HepG2 (cell line): ENCODE results near the gene KIR3DL3. TPM values are rescaled to one million over a fixed set of nuclear protein-coding genes. Genes with fewer than 3 reads are reported as not detected.
"Not testable (repeated sequence)": the region's sequence is repeated elsewhere in the genome, so short reads cannot be mapped to it uniquely, and the experiment has no call there.

Experiments
- ATAC-seq: fragments of 200-7000 bp; cut with Tn5 transposase; 3 replicates; pipeline ENCODE4 v1.9.1; 2020; ENCODE audit warnings: mild to moderate bottlenecking, moderate library complexity
- BruUV-seq: library from RNA; stranded (reverse); fragments of 400-500 nt; replicated peaks from 2 replicates; lab custom pipeline; 2021; lab: Mats Ljungman, UMichigan
- CTCF ChIA-PET: fragments of 300-600 bp; formaldehyde crosslinking; extraction: SDS; loops from one replicate; lab custom pipeline; 2021; ENCODE audit warnings: low total read pairs, inconsistent platforms, low intra/inter-chr PET ratio; lab: Yijun Ruan, JAX
- POLR2A ChIA-PET: fragments of 350-600 bp; sonication (Branson Sonifier 250); formaldehyde crosslinking; loops from one replicate; lab custom pipeline; 2020; ENCODE audit warnings: antibody characterized with exemption, inconsistent platforms; lab: Yijun Ruan, JAX
- DNase-seq: peaks from one replicate; pipeline ENCODE4 v3.0.0-alpha.2; 2015; ENCODE audit warnings: low spot score
- FAIRE-seq: peaks from 3 replicates; lab custom pipeline; 2011; peaks lifted over from hg19 to GRCh38; lab: Jason Lieb, UNC
- H2AFZ ChIP-seq: one replicate; pipeline ENCODE4 v1.6.1; 2011; ENCODE audit warnings: low read length, inconsistent platforms
- H3K27ac ChIP-seq: fragments of 300-600 bp; 3 replicates; pipeline ENCODE4 v1.8.0; 2011; ENCODE audit warnings: mixed run types, mild to moderate bottlenecking, mixed read lengths, low read length, inconsistent platforms; ENCODE audit not compliant: insufficient read depth; ENCODE audit errors: extremely low read length
- H3K27me3 ChIP-seq, 2 experiments: fragments of 200-600 bp in 1 of 2; 2 replicates in 1 of 2; 3 replicates in 1 of 2; pipeline versions ENCODE4 v1.6.0 to v1.8.0; 2011; ENCODE audit warnings: low read length in 2 of 2, mild to moderate bottlenecking in 2 of 2, moderate library complexity in 2 of 2, inconsistent platforms in 1 of 2; ENCODE audit not compliant: insufficient read depth in 2 of 2, control insufficient read depth in 1 of 2
- H3K36me3 ChIP-seq, 2 experiments: fragments of 200-600 bp in 1 of 2; replicated peaks in 1 of 2; 2 replicates in 1 of 2; 3 replicates in 1 of 2; pipeline versions ENCODE4 v1.5.1 to v1.8.0; 2011; ENCODE audit warnings: low read length in 2 of 2, inconsistent platforms in 1 of 2; ENCODE audit not compliant: insufficient read depth in 2 of 2, control insufficient read depth in 1 of 2
- H3K4me1 ChIP-seq: 2 replicates; pipeline ENCODE4 v1.5.1; 2012; ENCODE audit warnings: low read length, inconsistent platforms; ENCODE audit not compliant: insufficient read depth
- H3K4me2 ChIP-seq: 2 replicates; pipeline ENCODE4 v1.6.0; 2011; ENCODE audit warnings: low read depth, low read length, inconsistent platforms
- H3K4me3 ChIP-seq, 3 experiments: fragments of 200-600 bp in 1 of 3; sonication (generic), shearing (Covaris generic) in 1 of 3; replicated peaks in 1 of 3; 2 replicates each; pipeline ENCODE4 v1.5.1; 2011 to 2016; ENCODE audit warnings: low read length in 3 of 3, inconsistent platforms in 2 of 3, low read depth in 2 of 3, mild to moderate bottlenecking in 2 of 3, control low read depth in 1 of 3, mixed read lengths in 1 of 3; ENCODE audit not compliant: insufficient read depth in 1 of 3
- H3K79me2 ChIP-seq: one replicate; pipeline ENCODE4 v1.6.1; 2011; ENCODE audit warnings: low read length, inconsistent platforms; ENCODE audit not compliant: insufficient read depth
- H3K9ac ChIP-seq: 2 replicates; pipeline ENCODE4 v1.6.0; 2011; ENCODE audit warnings: mild to moderate bottlenecking, low read depth, low read length, inconsistent platforms; ENCODE audit not compliant: insufficient read depth
- H3K9me3 ChIP-seq: 2 replicates; pipeline ENCODE4 v1.5.1; 2012; ENCODE audit warnings: mild to moderate bottlenecking, low read length
- H4K20me1 ChIP-seq: 2 replicates; pipeline ENCODE4 v1.6.0; 2011; ENCODE audit warnings: inconsistent platforms, mild to moderate bottlenecking, low read length, moderate library complexity; ENCODE audit not compliant: insufficient read depth
- AHR ChIP-seq: IDR thresholded peaks from 2 replicates; pipeline ENCODE4 v1.6.1; 2018; ENCODE audit warnings: missing genetic modification reagents, missing compliant biosample characterization
- HES4 ChIP-seq: sonication (generic); formaldehyde crosslinking; IDR thresholded peaks from 2 replicates; pipeline ENCODE4 v1.9.0; 2021; ENCODE audit warnings: mild to moderate bottlenecking, missing genetic modification reagents, borderline replicate concordance
- KAT8 ChIP-seq: IDR thresholded peaks from 2 replicates; pipeline ENCODE4 v1.6.1; 2016; ENCODE audit warnings: missing genetic modification reagents, missing compliant biosample characterization
- NFE2L1 ChIP-seq: sonication (generic); formaldehyde crosslinking; IDR thresholded peaks from 2 replicates; pipeline ENCODE4 v1.4.0; 2020; ENCODE audit warnings: missing genetic modification reagents, mild to moderate bottlenecking, borderline replicate concordance
- NR2F6 ChIP-seq, 2 experiments: IDR thresholded peaks; 2 replicates each; pipeline ENCODE4 v1.6.1; 2016; ENCODE audit warnings: antibody characterized with exemption in 1 of 2, mild to moderate bottlenecking in 1 of 2
- SRSF1 ChIP-seq: fragments of 200-400 bp; formaldehyde crosslinking; optimal IDR thresholded peaks from 2 replicates; pipeline ENCODE3; 2017; ENCODE audit warnings: mild to moderate bottlenecking, low read depth, low read length, moderate library complexity
- THYN1 ChIP-seq: sonication (generic); formaldehyde crosslinking; IDR thresholded peaks from 2 replicates; pipeline ENCODE4 v1.8.1; 2023; ENCODE audit warnings: low read depth, mild to moderate bottlenecking, moderate library complexity, missing genetic modification reagents, borderline replicate concordance
- ZNF546 ChIP-seq: sonication (generic); formaldehyde crosslinking; conservative IDR thresholded peaks from 2 replicates; pipeline ENCODE4 v1.8.1; 2023; ENCODE audit warnings: mild to moderate bottlenecking, missing genetic modification reagents
- WGBS: methylation state at CpG from one replicate; pipeline ENCODE4 v1.1.6; 2017; ENCODE audit warnings: low lambda C conversion rate; 5-methylcytosine and 5-hydroxymethylcytosine counted together
- in situ Hi-C: cut with HindIII; loops from 2 replicates; pipeline ENCODE4 v1.10.0; 2017; ENCODE audit warnings: low pct_unique_long_range_greater_than_20kb; ENCODE audit not compliant: extremely low pct_ligation_motif_present
- intact Hi-C: fragments of 100-400 bp; cut with micrococcal nuclease; formaldehyde crosslinking; loops from one replicate; pipeline ENCODE4 v1.10.0; 2022; ENCODE audit not compliant: unreplicated experiment
- polyA plus RNA-seq, 8 experiments: library from polyadenylated mRNA; depleted of rRNA in 3 of 8; stranded (reverse) in 7 of 8; unstranded in 1 of 8; fragments of >200 nt; fragmentation: Illumina TruSeq in 4 of 8; extraction: Trizol in 4 of 8; gene quantifications; 2 replicates each; pipeline versions ENCODE4 v1.2.1 to v1.2.3, GENCODE V29; 2011 to 2016; ENCODE audit warnings: low read depth in 4 of 8, missing spikeins in 1 of 8, mixed read lengths in 1 of 8; ENCODE audit not compliant: insufficient read depth in 1 of 8
- total RNA-seq, 5 experiments: library from RNA; depleted of rRNA; stranded (reverse); fragments of >200 nt; fragmentation: Illumina TruSeq; extraction: Trizol; gene quantifications; 2 replicates each; pipeline ENCODE4 v1.2.3, GENCODE V29; 2016; ENCODE audit warnings: low read depth in 1 of 5
- TF ChIP-seq, protein P1 (sequence below): sonication (generic); formaldehyde crosslinking; IDR thresholded peaks from 2 replicates; pipeline ENCODE4 v1.4.0; 2020; ENCODE audit warnings: missing genetic modification reagents, borderline replicate concordance
- TF ChIP-seq, protein P2 (sequence below): sonication (generic); formaldehyde crosslinking; IDR thresholded peaks from 2 replicates; pipeline ENCODE4 v1.5.0; 2020; ENCODE audit warnings: missing genetic modification reagents
- TF ChIP-seq, protein P3 (sequence below): sonication (generic); formaldehyde crosslinking; IDR thresholded peaks from 2 replicates; pipeline ENCODE4 v1.8.0; 2022; ENCODE audit warnings: mild to moderate bottlenecking, missing genetic modification reagents; ENCODE audit not compliant: insufficient replicate concordance
- TF ChIP-seq, protein P4 (sequence below): sonication (generic); formaldehyde crosslinking; IDR thresholded peaks from 2 replicates; pipeline ENCODE4 v1.4.0; 2020; ENCODE audit warnings: missing genetic modification reagents, borderline replicate concordance

KIR3DL3 gene
- total and polyA plus RNA-seq, 2 of the 13 experiments (the other 11 are each of a cell fraction or from before 2014, with no cell fraction given) = not detected

DNA sequence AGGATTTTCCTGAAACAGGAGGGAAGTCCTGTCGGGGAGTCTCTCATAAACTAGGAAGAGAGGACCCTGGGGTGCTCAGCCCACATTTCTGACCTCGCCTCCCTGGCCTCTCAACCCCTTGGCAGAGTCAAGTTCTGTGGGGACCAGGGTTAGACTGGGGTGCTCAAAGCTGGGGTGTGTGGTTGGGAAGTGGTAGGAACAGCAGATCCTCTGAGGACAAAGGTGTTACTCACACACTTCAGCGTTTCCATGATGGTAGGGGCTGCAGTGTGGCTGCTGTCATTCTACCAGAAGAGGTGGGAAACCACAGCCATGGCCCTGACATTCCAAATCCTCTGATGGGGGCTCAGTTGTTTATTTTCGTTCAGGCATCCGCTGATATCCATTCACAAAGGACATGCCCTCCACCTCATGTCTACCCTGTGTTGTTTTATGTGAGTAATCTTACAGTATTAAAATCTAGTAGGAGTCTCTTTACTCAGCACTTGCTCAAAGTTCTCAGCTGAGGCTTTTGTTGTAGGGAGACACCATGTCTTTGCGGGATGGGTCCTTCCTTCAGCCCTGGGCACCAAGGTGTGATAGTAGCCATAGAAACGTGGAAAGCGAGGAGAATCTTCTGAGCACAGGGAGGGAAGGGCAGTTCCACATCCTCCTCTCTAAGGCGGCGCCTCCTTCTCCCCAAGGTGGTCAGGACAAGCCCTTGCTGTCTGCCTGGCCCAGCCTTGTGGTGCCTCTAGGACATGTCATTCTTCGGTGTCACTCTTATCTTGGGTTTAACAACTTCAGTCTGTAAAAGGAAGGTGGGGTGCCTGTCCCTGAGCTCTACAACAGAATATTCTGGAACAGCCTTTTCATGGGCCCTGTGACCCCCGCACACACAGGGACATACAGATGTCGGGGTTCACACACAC, 15.6 kb downstream of the KIR3DL3 start (continued):
- TF ChIP-seq, protein P1, sequence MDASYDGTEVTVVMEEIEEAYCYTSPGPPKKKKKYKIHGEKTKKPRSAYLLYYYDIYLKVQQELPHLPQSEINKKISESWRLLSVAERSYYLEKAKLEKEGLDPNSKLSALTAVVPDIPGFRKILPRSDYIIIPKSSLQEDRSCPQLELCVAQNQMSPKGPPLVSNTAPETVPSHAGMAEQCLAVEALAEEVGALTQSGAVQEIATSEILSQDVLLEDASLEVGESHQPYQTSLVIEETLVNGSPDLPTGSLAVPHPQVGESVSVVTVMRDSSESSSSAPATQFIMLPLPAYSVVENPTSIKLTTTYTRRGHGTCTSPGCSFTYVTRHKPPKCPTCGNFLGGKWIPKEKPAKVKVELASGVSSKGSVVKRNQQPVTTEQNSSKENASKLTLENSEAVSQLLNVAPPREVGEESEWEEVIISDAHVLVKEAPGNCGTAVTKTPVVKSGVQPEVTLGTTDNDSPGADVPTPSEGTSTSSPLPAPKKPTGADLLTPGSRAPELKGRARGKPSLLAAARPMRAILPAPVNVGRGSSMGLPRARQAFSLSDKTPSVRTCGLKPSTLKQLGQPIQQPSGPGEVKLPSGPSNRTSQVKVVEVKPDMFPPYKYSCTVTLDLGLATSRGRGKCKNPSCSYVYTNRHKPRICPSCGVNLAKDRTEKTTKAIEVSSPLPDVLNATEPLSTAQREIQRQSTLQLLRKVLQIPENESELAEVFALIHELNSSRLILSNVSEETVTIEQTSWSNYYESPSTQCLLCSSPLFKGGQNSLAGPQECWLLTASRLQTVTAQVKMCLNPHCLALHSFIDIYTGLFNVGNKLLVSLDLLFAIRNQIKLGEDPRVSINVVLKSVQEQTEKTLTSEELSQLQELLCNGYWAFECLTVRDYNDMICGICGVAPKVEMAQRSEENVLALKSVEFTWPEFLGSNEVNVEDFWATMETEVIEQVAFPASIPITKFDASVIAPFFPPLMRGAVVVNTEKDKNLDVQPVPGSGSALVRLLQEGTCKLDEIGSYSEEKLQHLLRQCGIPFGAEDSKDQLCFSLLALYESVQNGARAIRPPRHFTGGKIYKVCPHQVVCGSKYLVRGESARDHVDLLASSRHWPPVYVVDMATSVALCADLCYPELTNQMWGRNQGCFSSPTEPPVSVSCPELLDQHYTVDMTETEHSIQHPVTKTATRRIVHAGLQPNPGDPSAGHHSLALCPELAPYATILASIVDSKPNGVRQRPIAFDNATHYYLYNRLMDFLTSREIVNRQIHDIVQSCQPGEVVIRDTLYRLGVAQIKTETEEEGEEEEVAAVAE (CRISPR knock-in tag) = no peak
- TF ChIP-seq NFE2L1 (CRISPR knock-in tag) = no peak
- TF ChIP-seq AHR (CRISPR knock-in tag) = no peak
- TF ChIP-seq, protein P2, sequence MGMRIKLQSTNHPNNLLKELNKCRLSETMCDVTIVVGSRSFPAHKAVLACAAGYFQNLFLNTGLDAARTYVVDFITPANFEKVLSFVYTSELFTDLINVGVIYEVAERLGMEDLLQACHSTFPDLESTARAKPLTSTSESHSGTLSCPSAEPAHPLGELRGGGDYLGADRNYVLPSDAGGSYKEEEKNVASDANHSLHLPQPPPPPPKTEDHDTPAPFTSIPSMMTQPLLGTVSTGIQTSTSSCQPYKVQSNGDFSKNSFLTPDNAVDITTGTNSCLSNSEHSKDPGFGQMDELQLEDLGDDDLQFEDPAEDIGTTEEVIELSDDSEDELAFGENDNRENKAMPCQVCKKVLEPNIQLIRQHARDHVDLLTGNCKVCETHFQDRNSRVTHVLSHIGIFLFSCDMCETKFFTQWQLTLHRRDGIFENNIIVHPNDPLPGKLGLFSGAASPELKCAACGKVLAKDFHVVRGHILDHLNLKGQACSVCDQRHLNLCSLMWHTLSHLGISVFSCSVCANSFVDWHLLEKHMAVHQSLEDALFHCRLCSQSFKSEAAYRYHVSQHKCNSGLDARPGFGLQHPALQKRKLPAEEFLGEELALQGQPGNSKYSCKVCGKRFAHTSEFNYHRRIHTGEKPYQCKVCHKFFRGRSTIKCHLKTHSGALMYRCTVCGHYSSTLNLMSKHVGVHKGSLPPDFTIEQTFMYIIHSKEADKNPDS = no peak
- TF ChIP-seq, protein P3, sequence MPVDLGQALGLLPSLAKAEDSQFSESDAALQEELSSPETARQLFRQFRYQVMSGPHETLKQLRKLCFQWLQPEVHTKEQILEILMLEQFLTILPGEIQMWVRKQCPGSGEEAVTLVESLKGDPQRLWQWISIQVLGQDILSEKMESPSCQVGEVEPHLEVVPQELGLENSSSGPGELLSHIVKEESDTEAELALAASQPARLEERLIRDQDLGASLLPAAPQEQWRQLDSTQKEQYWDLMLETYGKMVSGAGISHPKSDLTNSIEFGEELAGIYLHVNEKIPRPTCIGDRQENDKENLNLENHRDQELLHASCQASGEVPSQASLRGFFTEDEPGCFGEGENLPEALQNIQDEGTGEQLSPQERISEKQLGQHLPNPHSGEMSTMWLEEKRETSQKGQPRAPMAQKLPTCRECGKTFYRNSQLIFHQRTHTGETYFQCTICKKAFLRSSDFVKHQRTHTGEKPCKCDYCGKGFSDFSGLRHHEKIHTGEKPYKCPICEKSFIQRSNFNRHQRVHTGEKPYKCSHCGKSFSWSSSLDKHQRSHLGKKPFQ (CRISPR knock-in tag) = no peak
- TF ChIP-seq THYN1 (CRISPR knock-in tag) = no peak
- TF ChIP-seq ZNF546 (CRISPR knock-in tag) = no peak
- no peak for TF ChIP-seq NR2F6 (IDR thresholded peaks at IDR 0.05)
- TF ChIP-seq NR2F6 (CRISPR knock-in tag; IDR thresholded peaks at IDR 0.05) = no peak
- TF ChIP-seq HES4 (CRISPR knock-in tag) = no peak
- TF ChIP-seq KAT8 = no peak
- TF ChIP-seq SRSF1 = no peak
- TF ChIP-seq, protein P4, sequence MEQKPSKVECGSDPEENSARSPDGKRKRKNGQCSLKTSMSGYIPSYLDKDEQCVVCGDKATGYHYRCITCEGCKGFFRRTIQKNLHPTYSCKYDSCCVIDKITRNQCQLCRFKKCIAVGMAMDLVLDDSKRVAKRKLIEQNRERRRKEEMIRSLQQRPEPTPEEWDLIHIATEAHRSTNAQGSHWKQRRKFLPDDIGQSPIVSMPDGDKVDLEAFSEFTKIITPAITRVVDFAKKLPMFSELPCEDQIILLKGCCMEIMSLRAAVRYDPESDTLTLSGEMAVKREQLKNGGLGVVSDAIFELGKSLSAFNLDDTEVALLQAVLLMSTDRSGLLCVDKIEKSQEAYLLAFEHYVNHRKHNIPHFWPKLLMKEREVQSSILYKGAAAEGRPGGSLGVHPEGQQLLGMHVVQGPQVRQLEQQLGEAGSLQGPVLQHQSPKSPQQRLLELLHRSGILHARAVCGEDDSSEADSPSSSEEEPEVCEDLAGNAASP (CRISPR knock-in tag) = no peak

DNA sequence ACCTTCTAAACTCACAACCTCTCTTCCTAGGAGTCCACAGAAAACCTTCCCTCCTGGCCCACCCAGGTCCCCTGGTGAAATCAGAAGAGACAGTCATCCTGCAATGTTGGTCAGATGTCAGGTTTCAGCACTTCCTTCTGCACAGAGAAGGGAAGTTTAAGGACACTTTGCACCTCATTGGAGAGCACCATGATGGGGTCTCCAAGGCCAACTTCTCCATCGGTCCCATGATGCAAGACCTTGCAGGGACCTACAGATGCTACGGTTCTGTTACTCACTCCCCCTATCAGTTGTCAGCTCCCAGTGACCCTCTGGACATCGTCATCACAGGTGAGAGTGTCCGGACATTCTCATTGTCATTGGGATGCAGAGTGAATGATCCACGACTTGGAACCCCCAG, 17.7 kb downstream of the KIR3DL3 start:
- intact Hi-C loops, FAIRE-seq, H3K36me3 ChIP-seq, ATAC-seq, H3K79me2 ChIP-seq, H3K4me1 ChIP-seq, H3K4me3 ChIP-seq, H4K20me1 ChIP-seq, H3K9ac ChIP-seq, H3K4me2 ChIP-seq, H3K9me3 ChIP-seq, in situ Hi-C loops, POLR2A ChIA-PET, H3K27ac ChIP-seq, BruUV-seq, DNase-seq, H3K27me3 ChIP-seq, CTCF ChIA-PET, H2AFZ ChIP-seq: not testable (repeated sequence)
- 0% methylated on average over 5 of the region's 5 CpGs for WGBS
